Endothelial cell (in vitro differentiated cells): ENCODE results near the gene TRPM4. TPM values are rescaled to one million over a fixed set of nuclear protein-coding genes. Genes with fewer than 3 reads are reported as not detected.
A peak's percentile ranks its signal among the peaks of the same experiment; 100 is the strongest.

Experiments
- DNase-seq: peaks from one replicate; pipeline ENCODE4 v3.0.0; 2021; ENCODE audit warnings: low spot score
- H3K27ac Mint-ChIP-seq: one replicate; pipeline ENCODE4 v1.8.0; 2021; ENCODE audit warnings: mixed read lengths, inconsistent platforms; ENCODE audit not compliant: unreplicated experiment
- H3K27me3 Mint-ChIP-seq: one replicate; pipeline ENCODE4 v1.8.0; 2021; ENCODE audit warnings: mild to moderate bottlenecking, moderate library complexity, mixed read lengths, inconsistent platforms; ENCODE audit not compliant: unreplicated experiment
- H3K36me3 Mint-ChIP-seq: one replicate; pipeline ENCODE4 v1.8.0; 2021; ENCODE audit warnings: mild to moderate bottlenecking, low read depth, mixed read lengths, inconsistent platforms; ENCODE audit not compliant: unreplicated experiment
- H3K4me1 Mint-ChIP-seq: one replicate; pipeline ENCODE4 v1.8.0; 2021; ENCODE audit warnings: mild to moderate bottlenecking, mixed read lengths, inconsistent platforms; ENCODE audit not compliant: unreplicated experiment
- H3K4me3 Mint-ChIP-seq: one replicate; pipeline ENCODE4 v1.8.0; 2021; ENCODE audit warnings: mild to moderate bottlenecking, mixed read lengths, inconsistent platforms; ENCODE audit not compliant: unreplicated experiment
- H3K9me3 Mint-ChIP-seq: one replicate; pipeline ENCODE4 v1.8.0; 2021; ENCODE audit warnings: mixed read lengths, inconsistent platforms; ENCODE audit not compliant: unreplicated experiment
- CTCF ChIP-seq: fragments of 200-600 bp; sonication (generic); IDR thresholded peaks from one replicate; pipeline ENCODE4 v1.5.0; 2021; ENCODE audit warnings: antibody characterized with exemption; ENCODE audit not compliant: unreplicated experiment
- total RNA-seq: library from RNA; stranded (reverse); fragmentation: NEBNext Ultra II Directional; extraction: Animal tissue kit (Norgen Biotek cat#: 25700); gene quantifications from one replicate; pipeline ENCODE4 v1.2.1, GENCODE V29; 2021; ENCODE audit not compliant: unreplicated experiment

TRPM4 gene
- total RNA-seq, 1 donor from 2014 or later: 75.3 TPM

- Mint-ChIP-seq H3K4me3 (peak overlapping the region; percentile 94), H3K4me1 (peaks cover 27% of the 10 kb centered on the region), H3K27ac (peak overlapping the region; percentile 61), H3K27me3 (peaks cover 22% of the 10 kb centered on the region), H3K36me3 (peaks cover 9% of the 10 kb centered on the region), H3K9me3 (no peaks in the 10 kb centered on the region)
- DNase-seq: peak; percentile 99
- no peak for TF ChIP-seq CTCF
Observed at GRCh38 chr19:49148784-49149651, 8.6 kb upstream of the TRPM4 start.

GRCh38 chr19:49149652-49150105 lies 7.9 kb upstream of the TRPM4 start:
- H3K27me3 Mint-ChIP-seq: peaks cover 28% of the 10 kb centered on the region
- H3K36me3 Mint-ChIP-seq: peaks cover 16% of the 10 kb centered on the region
- no peaks in the 10 kb centered on the region for H3K9me3 Mint-ChIP-seq
- no peak for TF ChIP-seq CTCF
- peak overlapping the region; percentile 94 for H3K4me3 Mint-ChIP-seq
- peak; percentile 73 for DNase-seq
- peak overlapping the region; percentile 24 for H3K27ac Mint-ChIP-seq
- peaks cover 27% of the 10 kb centered on the region for H3K4me1 Mint-ChIP-seq

DNA sequence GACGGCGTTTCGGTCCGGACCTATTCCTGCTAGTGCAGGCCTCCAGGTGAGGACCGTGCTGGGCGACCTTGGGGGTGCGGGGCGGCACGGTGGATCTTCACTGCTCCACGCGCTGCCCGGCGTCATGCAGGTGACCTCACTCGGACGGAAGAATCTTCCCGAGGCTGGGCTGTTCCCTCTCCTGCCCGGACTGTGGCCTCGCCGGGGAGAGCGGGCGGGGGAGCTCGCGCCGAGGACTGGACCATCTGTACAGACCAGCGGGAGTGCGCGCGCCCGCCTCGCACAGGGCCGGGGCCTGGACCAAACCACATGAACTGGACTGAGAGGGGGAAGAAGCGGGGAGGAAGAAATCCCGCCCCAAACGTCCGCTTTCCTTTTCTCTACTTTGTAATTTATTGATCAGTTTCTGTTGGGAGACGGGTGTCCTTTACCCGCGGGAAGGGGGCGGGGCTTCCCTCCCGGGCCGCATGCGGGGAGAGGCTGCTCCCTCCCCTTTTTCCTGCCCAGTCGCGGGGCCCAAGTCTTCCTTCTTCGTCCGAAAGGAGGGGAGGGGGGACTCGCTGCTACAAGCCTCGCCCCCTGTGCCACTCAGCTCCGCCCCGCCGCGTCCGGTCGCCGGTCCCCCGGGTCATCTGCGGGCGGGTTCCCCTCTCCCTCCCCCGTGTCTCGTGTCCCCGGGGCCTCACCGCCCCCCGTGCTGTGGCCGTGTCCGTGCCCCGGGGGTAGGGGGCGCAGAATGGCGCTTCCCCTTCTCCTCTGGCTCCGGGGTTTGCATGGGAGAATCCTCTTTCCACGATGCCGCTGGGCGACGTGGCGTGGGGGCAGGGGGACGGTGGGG lies 7.3 kb upstream of the TRPM4 start:
- H3K9me3 Mint-ChIP-seq: no peaks in the 10 kb centered on the region
- TF ChIP-seq CTCF: no peak
- H3K27ac Mint-ChIP-seq: peak overlapping the region; percentile 36
- H3K36me3 Mint-ChIP-seq: peaks cover 17% of the 10 kb centered on the region
- H3K27me3 Mint-ChIP-seq: peaks cover 29% of the 10 kb centered on the region
- H3K4me1 Mint-ChIP-seq: peaks cover 25% of the 10 kb centered on the region
- peak; percentile 83 for DNase-seq
- H3K4me3 Mint-ChIP-seq: peak overlapping the region; percentile 94

DNA sequence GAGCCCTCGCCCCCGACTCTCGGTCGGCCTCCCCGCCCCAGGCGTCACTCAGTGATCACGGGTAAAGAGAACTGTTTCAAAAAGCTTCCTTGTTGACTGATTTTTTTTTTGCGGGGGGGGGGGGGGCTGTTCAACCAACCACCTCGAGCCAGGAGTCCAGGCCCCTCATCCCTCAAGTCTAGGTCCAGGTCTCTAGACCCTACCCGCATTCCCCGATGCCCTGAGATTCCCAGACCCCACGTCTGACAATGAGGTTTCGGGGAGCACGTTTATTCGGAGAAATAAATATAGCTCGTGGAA lies 6.7 kb upstream of the TRPM4 start:
- Mint-ChIP-seq H3K27me3 (peaks cover 26% of the 10 kb centered on the region), H3K27ac (no peak overlapping the region), H3K4me3 (peak overlapping the region; percentile 47), H3K36me3 (peaks cover 17% of the 10 kb centered on the region), H3K9me3 (no peaks in the 10 kb centered on the region), H3K4me1 (peaks cover 24% of the 10 kb centered on the region)
- no peak for TF ChIP-seq CTCF
- DNase-seq: no peak
